ENCODE results near the gene DYRK1A. TPM values are rescaled to one million over a fixed set of nuclear protein-coding genes. Genes with fewer than 3 reads are reported as not detected.

DYRK1A gene
- polyA plus RNA-seq, 3 donors: 60.4 to 74.4 (median 66.5) TPM

DNA sequence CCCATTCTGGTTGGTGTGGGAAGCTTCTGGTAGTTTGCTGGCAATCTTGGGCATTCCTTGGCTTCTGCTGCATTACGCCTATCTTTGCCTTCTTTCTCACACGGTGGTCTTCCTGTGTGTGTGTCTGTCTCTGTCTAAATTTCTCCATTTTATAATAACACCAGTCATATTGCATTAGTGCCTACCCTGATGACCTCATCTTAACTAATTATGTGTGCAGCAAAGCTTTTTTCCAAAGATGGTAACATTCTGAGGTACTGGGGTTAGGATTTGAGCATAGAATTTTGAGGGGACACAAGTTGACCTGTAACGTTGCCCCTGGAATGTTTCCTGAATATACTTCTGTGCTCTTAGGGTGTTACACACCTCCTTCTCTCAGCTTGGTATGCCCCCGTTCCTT lies 77.1 kb downstream of the DYRK1A start:
- DNase-seq: no peak

DNA sequence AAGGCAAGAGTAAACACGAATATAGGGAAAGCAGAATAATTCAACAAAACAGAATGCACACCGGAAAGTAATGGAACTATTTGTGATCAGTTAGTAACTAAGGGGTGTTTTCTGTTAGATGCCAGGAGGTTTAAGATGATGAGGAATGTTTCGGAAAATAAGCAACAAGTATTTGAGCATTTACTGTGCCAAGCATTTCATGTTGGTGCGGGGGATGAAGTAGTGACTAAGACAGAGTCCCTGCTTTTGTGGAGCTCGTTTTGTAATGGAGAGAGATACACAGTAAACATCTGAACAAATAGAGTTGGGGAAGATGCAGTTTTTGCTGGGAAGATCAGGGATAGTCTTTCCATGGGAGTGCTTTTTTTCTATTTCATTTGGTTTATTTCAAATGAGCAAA lies 78.7 kb downstream of the DYRK1A start:
- no peak for DNase-seq

DNA sequence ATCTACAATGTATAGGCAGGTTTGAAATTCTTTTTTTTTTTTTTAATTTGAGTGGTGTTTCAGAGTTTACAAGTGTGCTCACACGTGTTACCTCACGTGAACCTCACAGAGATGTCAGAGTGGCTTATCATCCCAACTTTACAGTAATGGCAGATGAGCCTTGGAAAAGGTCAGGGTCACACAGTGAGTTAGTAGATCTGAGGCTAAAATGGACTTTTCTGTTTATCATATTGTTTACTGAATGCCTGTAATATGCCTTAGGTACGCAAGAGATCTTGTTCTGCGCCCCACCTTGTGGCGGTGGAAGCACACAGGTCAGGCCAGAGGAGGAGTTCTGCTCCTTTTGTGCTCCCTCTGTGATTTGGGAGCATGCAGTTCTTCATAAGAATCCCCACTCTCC lies 80.0 kb downstream of the DYRK1A start:
- no peak for DNase-seq

DNA sequence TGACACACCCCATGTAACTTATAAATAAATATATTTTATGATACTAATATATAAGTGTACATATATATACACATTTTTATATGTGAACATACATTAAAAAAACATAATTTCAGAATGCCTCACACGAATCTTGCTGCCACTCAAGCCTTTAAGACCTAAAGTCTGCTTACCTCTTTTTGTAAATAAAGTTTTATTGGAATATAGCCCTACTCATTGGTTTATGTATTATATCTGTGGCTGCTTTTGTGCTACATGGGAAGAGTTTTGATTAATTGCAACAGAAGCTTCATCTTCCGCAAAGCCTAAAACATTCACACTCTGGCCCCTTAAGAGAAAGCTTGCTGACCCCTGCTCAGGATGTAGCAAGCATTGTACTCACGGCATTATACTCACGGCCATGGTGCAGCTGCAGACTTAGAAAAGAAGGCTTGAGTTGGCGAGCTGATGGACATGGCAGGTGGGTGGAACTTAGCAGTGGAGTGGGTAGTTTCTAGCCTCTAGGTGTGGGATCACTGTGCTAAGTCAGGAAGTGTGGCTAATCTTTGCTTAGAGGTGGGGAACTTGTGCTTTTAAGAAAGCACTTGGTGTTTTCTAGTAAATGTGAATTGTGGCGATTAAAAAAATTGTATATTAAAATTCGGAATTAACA lies 80.8 kb downstream of the DYRK1A start:
- no peak for DNase-seq

DNA sequence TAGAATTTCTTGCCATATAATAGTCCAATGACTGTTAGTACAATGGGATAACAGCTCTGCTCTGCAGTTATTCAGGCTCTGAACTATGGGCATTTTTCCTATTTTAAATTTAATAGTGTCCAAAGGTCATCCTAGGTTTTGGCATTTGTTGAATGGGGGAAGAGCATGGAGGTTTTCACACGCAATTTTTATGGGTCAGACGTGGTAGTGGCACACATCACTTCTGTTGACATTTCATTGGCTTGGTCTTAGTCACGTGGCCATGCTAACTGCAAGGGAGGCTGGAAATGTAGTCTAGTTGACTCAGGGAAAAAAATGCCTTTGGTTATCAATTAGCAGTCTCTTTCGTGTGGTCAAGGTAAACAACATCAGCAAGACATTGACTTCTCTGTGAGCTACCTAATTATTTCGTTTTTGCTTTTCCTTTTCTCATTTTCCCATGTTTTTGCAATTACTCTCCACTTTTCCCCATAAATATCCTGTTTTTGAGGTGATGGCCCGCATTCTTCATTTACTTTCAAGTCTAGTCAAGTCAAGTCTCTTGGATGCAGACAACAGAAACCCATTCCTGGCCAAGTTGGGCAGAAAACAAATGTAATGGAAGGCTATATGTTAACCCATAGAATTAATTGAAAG lies 82.8 kb downstream of the DYRK1A start:
- DNase-seq: no peak

DNA sequence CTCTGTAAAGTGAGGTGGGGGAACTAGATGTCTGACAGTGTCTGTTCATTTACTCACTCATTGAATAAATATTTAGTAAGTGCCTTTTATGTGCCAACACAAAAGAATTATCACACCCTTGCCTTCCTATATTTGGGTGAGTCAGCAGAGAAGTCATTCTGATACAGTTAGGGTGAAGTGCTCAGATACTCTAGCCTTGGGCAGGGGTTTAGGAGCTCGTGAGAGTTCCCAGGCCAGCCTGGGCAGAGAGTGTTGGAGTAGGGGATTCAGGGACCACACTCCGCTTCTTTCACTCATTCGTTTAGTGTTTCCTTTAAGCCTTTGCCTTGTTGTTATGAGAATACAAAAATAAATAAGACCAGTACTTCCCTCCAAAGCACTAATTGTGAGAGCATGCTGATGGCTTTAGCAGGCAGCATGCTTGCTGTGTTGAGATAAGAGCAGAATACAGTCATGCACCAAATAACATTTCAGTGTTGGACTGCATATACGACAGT lies 83.9 kb downstream of the DYRK1A start:
- DNase-seq: no peak

DNA sequence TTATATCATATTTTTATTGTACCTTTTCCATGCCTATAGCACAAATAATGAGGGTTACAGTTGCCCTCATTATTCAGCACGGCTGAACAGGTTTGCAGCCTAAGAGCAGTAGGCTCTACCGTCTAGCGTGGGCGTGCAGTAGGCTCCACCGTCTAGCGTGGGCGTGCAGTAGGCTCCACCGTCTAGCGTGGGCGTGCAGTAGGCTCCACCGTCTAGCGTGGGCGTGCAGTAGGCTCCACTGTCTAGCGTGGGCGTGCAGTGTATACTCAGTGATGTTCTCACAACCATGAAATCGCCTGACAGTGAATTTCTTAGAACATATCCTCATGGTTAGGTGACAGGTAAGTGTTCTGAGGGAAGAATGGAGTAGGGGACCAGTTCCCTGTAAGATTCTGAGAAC lies 84.9 kb downstream of the DYRK1A start:
- DNase-seq: no peak

DNA sequence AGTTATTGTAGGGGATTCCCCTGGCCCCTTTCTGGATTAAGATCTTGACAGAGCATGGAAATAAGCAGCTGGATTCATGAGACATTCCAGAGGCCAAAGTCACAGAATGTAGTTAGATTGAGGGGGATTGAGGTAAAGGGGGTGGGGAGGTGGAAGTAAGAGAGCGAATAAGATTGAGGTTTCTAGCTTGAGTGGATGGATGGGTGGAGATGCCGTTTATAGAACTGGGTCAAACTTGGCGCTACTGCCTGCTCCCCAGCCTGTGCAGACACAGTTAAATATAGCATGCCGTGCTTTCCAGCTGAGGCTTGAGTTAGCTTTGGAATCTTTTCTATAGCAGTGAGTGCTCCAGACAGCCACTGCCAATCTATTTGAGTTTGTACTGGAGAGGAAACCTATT lies 85.7 kb downstream of the DYRK1A start:
- DNase-seq: no peak

DNA sequence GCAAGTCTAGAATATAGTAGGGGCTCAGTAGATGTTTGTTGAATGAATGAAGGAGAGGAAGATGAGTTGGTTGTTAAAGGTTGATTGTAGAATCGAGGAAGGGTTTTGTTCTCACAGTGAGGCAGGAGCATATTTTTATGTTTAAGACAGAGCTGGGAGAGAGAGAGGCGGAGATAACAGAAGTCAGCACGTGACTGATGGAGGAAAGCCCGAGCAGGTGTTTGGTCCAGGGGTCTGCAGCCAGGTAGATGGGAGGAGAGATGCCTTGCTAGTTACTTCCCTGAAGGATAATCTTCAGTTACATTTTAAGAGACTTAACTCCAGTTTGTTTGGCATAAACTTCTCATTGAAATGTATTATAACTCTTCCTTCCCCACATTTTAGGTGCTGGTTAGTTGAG lies 86.8 kb downstream of the DYRK1A start:
- DNase-seq: no peak

DNA sequence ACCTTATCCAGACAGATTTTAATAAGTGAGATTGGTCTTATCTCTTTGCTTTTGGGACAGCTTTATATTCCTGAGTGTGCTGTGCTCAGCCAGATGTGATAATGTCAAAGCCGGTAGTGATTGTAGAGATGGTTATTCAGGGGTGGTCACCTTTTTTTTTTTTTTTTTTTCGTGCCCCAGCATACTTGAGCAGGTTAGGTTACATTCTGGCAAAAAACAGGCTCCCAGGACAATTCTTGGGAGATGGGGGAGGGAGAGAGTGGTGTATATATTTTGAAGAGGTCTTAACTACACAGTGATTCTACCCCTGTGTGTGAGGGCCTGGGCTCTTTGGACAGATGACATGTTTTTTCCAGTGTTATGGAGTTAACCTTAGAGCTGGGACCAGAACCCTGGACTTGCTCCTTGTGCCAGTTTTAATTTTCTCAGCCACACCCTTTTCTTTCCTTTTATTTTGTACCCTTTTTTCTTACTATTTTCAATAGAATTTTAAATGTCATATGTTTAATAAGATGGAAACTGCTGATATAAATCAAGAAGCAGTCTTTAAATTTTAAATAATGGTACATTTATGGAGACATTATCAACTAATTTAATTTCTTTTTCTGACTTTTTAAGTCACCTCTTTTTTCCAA lies 88.4 kb downstream of the DYRK1A start:
- DNase-seq: no peak

DNA sequence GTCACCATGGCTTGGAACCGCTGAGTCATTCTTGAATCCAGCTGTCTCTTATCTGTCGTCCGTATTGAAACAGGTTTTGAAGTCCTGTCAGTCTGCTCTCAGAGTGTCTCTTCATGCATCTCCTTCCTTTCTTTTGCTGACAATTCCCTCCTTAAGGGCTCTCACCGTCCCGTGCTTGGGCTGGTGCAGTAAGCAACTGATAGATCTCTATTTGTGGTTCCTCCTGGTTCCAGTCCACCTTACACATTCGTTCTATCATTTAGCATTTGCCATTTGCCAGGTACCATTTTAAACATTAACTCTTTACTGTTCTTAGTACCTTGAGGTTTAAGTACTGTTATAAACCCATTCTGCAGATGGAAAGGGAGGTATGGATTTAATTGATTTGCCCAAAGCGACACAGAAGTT lies 88.9 kb downstream of the DYRK1A start:
- DNase-seq: no peak

DNA sequence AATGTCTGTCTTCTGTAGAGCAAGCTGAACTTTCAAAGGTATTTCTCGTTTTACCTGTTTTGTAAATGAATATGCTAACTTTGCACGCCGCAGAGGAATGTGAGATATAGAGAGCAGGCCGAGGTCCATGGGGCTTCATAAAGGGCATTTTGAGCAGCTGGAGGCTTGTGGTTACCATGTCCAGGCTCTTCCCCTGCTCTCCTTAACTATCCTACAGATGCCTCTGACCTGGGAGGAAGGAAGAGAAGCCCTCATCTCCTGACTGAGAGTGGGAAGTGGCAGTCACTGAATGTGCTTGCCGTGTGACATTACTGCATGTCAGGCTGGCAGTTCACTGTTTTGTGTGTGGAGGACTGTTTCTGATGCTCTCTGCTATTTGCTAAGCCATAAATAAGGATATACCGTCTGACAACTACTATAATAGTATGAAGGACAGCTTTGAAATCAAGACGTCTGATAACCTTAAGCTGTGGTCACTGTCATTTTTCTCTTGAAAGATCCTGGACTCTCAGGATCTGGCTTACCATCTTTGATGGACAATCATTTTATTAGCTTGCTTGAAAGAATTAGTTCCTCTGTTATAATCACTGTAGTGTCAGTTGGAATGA lies 92.2 kb downstream of the DYRK1A start:
- DNase-seq: no peak

DNA sequence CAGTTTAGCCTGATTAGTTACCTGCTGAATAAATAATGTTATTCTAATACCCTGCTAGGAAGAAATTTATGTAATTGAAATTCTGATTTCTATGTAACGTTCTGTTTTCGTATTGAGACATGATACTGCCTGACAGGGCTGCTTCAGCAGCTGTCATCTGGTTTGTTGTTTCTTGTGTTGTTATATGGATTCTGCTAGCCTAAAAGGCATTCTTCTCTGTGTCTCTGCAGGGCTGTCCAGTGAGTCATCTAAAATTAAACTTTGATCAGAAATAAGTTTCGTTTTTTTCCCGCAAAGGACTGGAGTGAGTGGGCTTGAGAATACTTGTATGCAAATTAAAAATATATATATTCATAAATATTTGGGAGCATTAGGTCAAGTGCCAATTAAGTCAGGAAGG lies 93.0 kb downstream of the DYRK1A start:
- DNase-seq: no peak

DNA sequence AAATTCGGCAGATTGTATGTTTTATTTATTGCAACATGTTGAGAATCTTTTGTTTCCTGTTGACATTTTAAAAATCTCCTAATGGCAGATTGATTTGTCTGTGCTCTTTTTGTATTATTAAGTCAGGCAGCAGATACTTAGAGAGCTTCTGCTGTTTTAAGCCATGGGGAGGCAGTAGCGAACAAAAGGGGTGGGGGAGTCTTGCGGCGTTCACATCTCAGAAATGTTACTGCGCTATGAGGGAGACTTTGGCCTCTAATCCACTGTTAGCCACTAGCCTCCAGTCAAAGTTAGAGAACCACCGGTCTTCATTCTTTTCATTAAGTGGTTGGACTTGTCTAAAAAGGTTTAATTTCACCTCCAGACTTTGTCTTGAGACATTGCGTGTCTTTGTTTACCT lies 93.6 kb downstream of the DYRK1A start:
- no peak for DNase-seq

DNA sequence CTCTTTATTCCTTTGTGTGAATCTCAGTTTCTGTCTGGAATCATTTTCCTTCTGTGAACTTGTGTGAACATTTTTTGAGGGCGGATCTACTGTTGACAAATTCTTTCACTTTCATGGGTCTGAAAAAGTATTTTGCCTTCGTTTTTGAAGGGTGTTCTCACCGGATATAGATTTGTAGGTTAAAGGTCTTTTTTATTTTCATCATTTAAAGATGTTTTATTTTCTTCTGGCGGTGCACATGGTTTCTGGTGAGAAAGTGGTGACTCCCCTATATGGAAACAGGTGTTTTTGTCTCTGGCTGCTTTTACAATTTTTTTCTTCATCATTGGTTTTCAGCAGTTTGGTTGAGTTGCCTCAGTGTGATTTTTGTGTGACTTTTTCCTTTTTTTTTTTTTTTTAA lies 94.9 kb downstream of the DYRK1A start:
- no peak for DNase-seq

DNA sequence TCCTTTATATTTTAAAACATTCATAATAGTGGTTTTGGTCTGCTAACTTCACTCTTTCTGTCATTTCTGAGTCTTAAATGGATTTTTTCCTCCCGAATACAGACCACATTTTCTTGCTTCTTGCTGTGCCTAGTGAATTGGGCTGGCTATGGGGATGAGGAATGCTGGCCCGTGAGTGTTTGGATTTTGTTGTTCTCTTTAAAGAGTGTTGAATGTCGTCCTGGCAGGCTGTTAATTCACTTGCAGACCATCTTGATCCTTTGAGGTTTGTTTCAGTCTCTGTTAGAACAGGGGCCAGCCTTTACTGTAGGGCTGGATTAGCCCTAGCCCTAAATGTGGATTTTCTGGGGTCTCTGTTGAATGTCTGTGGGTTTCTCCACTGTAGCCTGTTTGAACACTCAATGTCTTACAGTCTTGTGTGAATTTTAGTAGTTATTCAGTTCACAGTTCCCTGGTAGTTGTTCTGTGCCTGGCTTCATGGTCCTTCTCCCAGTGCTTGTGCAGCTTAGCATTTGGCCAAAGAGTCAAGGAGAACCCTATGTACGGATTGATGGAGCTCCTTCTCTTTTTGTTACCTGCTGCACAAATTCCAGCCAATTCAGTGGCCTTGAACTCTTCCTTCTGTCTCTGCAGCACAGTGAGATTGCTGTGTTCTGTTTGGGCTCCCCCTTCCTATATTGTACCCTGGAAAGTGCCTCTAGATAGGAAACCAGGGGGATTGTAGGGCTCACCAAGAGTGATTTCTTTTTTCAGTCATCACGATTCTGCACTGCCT lies 95.7 kb downstream of the DYRK1A start:
- DNase-seq: no peak

DNA sequence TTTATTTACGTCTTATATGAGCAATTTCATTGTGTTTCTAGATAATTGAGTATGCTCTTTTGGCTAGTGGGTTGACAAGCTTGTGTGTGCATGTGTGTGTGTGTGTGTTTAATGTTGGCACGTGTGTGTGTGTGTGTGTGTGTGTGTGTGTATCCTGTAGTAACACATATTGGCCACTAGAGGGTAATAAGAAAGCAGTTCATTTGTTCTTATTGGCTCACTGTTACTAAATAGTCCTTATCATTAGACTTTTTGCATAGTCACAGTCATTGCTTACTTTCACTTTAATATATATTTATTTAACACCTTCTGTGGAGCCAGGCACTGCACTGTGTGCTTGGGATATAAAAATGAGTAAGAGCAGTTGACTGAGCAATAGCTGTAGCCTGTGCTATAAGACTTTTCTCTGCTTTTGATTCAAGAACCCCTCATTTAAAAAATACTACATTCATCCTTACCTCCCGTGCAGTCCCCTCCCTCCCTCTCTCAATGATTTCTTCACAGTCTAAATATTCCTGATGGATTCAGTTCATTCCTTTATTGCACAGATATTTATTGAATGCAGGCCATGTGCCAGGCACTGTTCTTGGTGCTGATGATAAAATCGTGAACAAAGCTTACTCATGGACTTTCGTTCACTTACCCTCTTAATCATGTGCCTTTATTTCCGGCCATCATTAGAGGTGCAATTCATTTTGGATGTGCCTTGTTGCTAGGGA lies 96.7 kb downstream of the DYRK1A start:
- no peak for DNase-seq

DNA sequence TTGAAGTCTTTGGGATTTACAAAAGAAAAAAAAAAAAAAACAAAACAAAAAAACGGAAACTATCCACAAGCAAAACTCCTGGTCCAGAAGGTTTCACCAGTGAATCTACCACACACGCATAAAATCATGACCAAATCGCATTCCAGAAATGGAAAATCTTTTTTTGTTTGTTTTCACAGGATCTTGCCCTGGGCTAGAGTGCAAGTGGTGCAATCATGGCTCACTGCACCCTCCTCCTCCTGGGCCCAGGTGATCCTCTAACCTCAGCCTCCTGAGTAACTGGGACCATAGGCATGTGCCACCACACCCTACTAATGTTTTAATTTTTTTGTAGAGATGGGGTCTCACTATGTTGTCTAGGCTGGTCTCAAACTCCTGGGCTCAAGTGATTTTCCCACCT lies 100.5 kb downstream of the DYRK1A start:
- no peak for DNase-seq

DNA sequence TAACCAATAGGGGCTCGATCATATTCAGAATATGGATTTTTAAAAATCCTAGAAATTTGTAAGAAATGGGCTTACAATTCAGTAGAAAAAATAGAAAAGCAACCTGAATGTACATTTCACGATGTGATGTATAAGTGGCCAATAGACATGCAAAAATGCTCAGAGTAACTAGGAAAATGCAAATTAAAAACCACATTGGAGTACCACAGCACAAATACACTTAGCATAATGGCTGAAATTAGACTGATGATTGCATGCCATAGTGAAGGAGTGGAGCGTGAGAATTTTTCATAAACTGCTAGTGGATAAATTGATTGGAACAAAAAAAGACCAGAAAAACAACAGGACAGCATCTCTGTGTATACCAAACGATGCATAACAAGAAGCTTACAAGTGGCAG lies 102.3 kb downstream of the DYRK1A start:
- DNase-seq: no peak

DNA sequence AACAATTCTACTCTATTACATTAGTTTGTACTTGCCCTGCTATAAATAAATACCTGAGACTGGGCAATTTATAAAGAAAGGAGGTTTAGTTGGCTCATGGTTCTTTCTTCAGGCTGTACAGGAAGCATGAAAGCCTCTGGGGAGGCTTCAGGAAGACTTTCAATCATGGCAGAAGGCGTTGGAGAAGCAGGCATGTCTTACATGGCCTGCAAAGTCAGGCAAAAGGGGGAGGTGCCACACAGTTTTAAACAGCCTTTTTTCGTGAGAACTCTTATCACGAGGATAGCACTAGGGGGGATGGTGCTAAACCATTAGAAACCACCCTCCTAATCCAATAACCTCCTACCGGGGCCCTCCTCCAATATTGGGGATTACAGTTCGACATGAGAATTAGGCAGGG lies 102.9 kb downstream of the DYRK1A start:
- no peak for DNase-seq

DNA sequence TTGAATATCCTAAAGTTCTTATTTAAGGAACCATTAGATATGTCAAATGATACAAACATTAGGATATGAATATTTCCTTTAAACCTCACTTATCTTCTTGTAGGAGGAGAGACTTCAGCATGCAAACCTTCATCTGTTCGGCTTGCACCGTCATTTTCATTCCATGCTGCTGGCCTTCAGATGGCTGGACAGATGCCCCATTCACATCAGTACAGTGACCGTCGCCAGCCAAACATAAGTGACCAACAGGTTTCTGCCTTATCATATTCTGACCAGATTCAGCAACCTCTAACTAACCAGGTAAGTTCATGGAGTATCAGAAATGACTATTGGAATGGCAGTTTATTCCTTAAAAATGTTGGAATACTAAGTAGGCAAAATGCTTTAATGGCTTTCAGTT lies 106.0 kb downstream of the DYRK1A start:
- no peak for DNase-seq

DNA sequence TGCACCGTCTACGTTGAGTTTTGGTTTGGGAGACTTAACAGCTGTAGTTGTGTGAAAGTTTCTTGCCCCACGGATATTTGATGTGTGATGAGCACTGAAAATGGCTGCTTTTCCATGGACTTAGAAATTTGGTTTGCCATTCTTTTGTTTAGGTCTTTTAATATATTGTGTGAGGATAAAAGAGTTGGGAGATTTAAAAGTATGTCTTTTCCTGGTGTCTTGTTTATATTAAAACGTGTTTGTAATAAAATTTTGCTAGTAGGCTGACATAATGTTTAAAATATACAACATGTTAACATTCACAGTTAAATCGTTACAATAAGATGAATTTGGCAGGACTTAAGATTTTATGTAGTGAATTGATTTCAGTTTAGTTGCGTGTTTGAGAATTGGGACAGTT lies 106.9 kb downstream of the DYRK1A start:
- no peak for DNase-seq

Measured in renal pelvis (tissue), 4 donors.